A549 treated with ZK216348 at 1 μM for 4 hours (cell line): Measurements from ENCODE around the gene AGAP2. TPM values are rescaled to one million over a fixed set of nuclear protein-coding genes. Genes with fewer than 3 reads are reported as not detected.

Source experiments
- total RNA-seq: library from RNA; stranded (reverse); fragments of 200-300 nt; extraction: Qiagen RNA extraction; gene quantifications from 5 replicates; pipeline ENCODE4 v1.2.3, GENCODE V29; 2022; ENCODE audit warnings: low read depth

AGAP2 gene
- total RNA-seq, result 0.08 to 0.48 TPM (median 0.12 TPM) in 5 replicates

DNA sequence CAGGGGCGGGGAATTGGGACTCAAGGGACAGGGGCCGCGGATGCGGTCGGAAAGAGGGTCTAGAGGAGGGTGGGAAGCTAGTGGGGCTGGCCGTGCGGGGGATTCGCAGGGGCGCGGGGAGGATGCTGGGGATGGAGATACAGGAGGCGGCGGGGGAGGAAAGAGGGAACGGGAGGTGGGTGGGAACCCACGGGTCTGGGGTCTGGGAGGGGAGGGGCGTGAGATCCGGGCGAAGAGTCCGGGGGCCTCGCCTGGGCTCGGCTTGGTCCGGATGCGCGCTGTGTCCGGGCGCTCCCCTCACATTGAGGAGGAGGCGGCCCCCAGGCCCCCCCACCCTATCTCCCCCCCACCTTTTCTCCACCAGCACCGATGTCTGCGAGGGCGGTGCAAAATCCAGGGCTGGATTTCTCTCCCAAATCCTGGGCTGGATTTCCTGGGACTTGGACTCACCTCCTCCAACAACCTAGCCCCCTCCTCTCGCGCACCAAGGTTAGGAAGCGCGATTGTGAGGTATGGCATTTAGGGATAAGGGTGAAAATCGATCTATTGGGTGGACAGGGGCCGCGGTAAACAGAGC, at the start of gene AGAP2:
Gene AGAP2 (minus strand): TSS at position 82 of the 577 bp plus-strand sequence. CDS start 496 bp downstream, outside the sequence.

GRCh38 chr12:57782608-57783465, 44.3 kb upstream of the AGAP2 start, which contains the start of gene TSFM:
TSS of gene TSFM (plus strand) at chr12:57782787. CDS start at chr12:57782802, 15 bp downstream.

DNA sequence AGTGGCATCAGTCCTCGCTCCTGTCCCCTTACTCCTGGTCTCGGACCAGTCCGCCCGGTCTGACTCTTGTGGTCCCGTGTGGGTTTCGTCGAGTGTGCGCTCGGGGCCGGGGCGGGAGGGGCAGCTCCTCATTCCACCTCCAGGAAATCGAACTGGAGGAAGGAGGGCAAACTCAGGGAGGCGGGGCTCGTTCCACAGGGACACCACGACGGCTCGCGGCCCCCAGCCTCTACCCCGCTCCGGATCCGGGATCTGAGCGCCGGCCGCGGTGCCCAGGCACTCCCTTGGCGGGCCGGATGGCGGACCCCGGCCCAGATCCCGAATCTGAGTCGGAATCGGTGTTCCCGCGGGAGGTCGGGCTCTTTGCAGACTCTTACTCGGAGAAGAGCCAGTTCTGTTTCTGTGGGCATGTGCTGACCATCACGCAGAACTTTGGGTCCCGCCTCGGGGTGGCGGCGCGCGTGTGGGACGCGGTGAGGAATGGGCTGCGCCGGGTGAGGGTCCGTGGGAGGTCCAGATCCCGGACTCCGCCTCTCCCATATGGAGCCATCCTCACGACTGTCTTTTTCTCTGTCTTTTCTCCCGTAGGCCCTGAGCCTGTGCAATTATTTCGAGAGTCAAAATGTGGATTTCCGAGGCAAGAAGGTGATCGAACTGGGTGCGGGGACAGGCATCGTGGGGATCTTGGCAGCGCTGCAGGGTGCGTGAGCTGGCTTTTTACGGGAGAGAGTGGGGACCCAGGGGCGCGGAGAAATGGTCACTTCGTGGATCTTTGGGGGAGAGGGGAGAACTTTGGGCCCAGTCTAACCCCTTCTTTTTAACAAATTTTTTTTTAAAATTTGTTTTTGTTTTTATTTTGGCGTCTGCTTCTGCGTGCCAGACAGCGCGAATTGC, 34.1 kb upstream of the AGAP2 start, which contains the start of gene EEF1AKMT3:
Gene EEF1AKMT3 (plus strand): TSS at position 186 of the 894 bp plus-strand sequence. CDS start 111 bp downstream, at position 297.

GRCh38 chr12:57771873-57772428, 33.4 kb upstream of the AGAP2 start, which contains the start of gene METTL1:
TSS of gene METTL1 (minus strand) at chr12:57772105. CDS start at chr12:57772083, 22 bp downstream.

DNA sequence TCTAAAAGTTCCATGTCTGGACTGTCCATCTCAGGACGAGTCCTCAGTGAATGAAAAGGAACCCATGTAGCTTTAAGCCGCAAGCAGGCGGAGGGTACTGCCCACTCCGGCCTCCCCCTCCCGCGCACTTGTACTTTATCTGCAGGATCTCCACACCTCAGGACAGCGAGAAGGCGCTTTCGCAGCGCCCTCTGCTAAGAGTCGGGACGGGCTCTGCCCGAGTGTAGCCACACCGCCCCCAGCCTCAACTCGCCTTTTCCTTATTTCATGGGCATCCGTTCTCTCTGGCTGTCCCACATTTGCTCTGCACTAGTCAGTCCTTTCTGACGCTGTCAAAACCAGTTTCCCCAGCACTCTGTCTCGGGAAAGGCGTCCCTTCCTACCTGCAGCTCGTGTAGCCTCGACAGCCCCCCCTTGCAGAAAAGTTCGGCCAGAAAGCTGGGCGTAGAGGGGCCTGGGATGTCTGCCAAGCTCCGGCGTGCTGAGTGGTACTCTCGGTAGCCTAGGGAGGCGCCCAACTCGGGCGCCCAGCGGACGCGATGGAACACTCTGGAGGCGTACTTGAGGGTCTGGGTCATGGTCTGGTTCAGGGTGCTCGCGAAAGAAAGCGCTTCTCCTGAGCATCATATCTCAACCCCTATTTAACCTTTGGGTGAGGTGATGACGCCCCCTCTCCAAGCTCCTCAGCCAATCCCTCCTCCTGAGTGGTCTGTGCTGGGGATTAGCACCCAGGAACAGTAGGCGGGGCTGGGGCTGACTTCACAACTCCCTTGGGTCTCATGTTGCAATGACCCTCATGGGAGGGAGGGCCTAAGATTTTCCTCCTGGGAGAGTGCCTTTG, 28.1 kb upstream of the AGAP2 start, which contains the start of gene CYP27B1:
Gene CYP27B1 (minus strand): TSS at position 615 of the 841 bp plus-strand sequence. CDS start 37 bp downstream, at position 578.

DNA sequence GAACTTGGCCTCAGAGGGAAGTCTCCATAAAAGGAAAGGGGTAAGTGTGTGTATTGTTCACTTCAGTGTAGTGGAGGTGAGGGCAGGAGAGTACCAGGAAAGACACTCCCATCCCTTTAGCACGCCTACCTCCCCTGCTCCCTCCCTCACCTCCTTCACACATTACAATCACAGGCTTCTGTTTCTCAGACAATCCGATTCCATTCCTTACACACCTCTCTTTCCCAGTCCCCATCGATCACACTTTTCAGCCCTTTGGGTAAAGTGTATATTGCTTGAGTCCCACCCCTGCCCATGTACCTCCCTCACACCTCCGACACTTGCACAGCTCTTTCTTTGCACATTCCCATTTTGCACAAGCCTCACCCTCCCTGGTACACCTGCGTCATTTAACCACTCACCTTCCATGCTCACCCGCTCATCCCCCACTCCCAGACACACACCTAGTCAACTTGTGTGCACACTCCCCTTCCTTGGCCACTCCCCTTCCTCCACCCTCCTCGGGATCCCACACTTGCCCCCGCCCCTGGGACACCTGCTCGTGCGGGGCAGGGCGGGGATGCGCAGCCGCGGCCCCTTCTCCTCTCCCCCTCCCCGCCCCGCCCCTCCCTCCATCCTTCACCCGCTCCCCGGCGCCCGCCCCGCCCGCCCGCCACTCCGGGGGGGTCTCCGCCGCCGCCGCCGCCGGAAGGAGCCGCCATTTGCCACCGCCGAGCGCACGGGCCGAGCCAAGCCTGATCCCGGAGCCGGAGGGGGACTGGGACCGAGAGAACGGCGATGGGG, 16.1 kb upstream of the AGAP2 start, which contains the start of gene MARCHF9:
Gene MARCHF9 (plus strand): TSS at position 693 of the 783 bp plus-strand sequence. CDS start 426 bp downstream, outside the sequence.

DNA sequence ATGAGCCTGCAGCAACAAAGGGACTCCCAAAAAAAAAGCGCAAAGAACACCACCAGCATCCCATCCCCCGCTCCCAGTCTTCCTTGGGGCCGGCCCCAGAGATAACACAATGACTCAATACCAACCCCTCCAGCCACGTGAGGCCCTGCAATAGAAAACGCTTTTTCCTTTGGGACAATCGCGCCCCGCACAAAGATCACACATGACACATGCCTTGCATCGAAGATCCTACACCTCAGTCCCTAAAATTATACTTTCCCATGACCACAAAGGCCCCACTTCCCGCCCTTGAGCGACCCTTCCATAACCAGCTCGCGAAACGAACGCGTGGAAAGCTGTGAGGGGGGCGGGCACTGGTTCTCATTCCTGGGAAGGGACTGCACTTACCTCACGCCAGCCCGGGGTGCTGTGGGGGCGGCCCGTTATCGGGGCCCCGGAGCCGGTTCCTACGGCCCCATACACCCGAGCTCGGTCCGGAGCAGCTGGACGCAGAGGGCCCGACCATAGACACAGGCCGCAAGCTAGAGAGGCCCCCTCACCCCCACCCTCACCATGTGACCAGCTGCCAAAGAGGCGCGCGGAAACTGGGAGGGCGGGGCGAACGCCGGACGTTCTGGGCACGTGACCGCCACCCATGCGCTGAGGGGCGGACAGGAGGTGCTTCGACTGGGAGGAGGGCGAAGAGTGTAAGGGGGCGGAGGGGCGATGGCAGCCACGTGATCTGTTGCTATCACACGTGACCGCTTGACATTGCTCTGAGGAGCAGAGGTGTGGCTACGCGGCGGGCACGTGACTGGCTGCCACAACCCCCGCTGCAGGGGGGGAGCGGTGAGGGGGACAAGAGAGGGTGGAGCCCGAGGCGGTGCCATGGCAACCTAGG, 13.5 kb upstream of the AGAP2 start, which contains the start of gene CDK4:
Gene CDK4 (minus strand): TSS at position 523 of the 880 bp plus-strand sequence. CDS start 593 bp downstream, outside the sequence.

GRCh38 chr12:57744777-57745484, 6.4 kb upstream of the AGAP2 start, which contains the start of gene TSPAN31:
TSS of gene TSPAN31 (plus strand) at chr12:57745039. CDS start at chr12:57745155, 116 bp downstream.

GRCh38 chr12:57693659-57694458, 44.7 kb downstream of the AGAP2 start, which contains the start of gene OS9:
TSS of gene OS9 (plus strand) at chr12:57694132. CDS start at chr12:57694162, 30 bp downstream.

Other genes starting within 250 kb of the AGAP2 start
- gene DDIT3, start 218.2 kb downstream of the AGAP2 start, total RNA-seq, result 28.7 to 36.1 TPM (median 31.0 TPM) in 5 replicates
- 15.4 to 28.9 TPM (median 27.5 TPM) in 5 replicates for gene MBD6, start 215.9 kb downstream of the AGAP2 start, total RNA-seq
- gene DCTN2, start 191.6 kb downstream of the AGAP2 start, total RNA-seq, result 120 to 142 TPM (median 127 TPM) in 5 replicates
- gene KIF5A, start 188.7 kb downstream of the AGAP2 start, total RNA-seq, result 0.18 to 0.26 TPM (median 0.21 TPM) in 5 replicates
- 39.2 to 49.2 TPM (median 42.4 TPM) in 5 replicates for gene PIP4K2C, start 147.6 kb downstream of the AGAP2 start, total RNA-seq
- gene DTX3, start 133.9 kb downstream of the AGAP2 start, total RNA-seq, result 13.4 to 21.3 TPM (median 18.7 TPM) in 5 replicates
- gene ARHGEF25, start 127.3 kb downstream of the AGAP2 start, total RNA-seq, result 4.1 to 7.7 TPM (median 6.0 TPM) in 5 replicates
- gene B4GALNT1, start 105.5 kb downstream of the AGAP2 start, total RNA-seq, result 27.2 to 51.6 TPM (median 49.2 TPM) in 5 replicates
- 109 to 127 TPM (median 117 TPM) in 5 replicates for gene OS9, start 44.6 kb downstream of the AGAP2 start, total RNA-seq
- 14.4 to 21.6 TPM (median 17.4 TPM) in 5 replicates for gene TSPAN31, start 6.3 kb upstream of the AGAP2 start, total RNA-seq
- 212 to 278 TPM (median 234 TPM) in 5 replicates for gene CDK4, start 13.6 kb upstream of the AGAP2 start, total RNA-seq
- 6.0 to 9.2 TPM (median 7.8 TPM) in 5 replicates for gene MARCHF9, start 16.4 kb upstream of the AGAP2 start, total RNA-seq
- 0.86 to 4.5 TPM (median 2.7 TPM) in 5 replicates for gene CYP27B1, start 28.3 kb upstream of the AGAP2 start, total RNA-seq
- gene METTL1, start 33.4 kb upstream of the AGAP2 start, total RNA-seq, result 49.9 to 57.2 TPM (median 51.6 TPM) in 5 replicates
- gene EEF1AKMT3, start 33.9 kb upstream of the AGAP2 start, total RNA-seq, result 3.8 to 5.7 TPM (median 5.2 TPM) in 5 replicates
- 67.7 to 78.2 TPM (median 72.3 TPM) in 5 replicates for gene TSFM, start 44.0 kb upstream of the AGAP2 start, total RNA-seq
- gene AVIL, start 80.0 kb upstream of the AGAP2 start, total RNA-seq, result 0.40 to 1.0 TPM (median 0.71 TPM) in 5 replicates
- gene CTDSP2, start 108.0 kb upstream of the AGAP2 start, total RNA-seq, result 40.9 to 60.8 TPM (median 50.5 TPM) in 5 replicates
- gene ATP23, start 202.8 kb upstream of the AGAP2 start, total RNA-seq, result 4.7 to 6.4 TPM (median 5.6 TPM) in 5 replicates